HTERT RPE-1 (cell line): ENCODE results near the gene KIF26B.

Experiments used
- in situ Hi-C: fragments of 300-500 bp; cut with MboI; formaldehyde crosslinking; loops from 4 replicates; pipeline ENCODE4 v1.14.3; 2020; ENCODE audit warnings: low sequenced_read_pairs

Gene KIF26B

GRCh38 chr1:245608271-245608670, 453.5 kb downstream of the KIF26B start:
- in situ Hi-C loops = no loop called here

- in situ Hi-C loops = no loop called here
Observed at GRCh38 chr1:245609354-245610150, 454.8 kb downstream of the KIF26B start.

- in situ Hi-C loops = no loop called here
Observed at GRCh38 chr1:245611251-245611650, 456.5 kb downstream of the KIF26B start.

- in situ Hi-C loops = no loop called here
Observed at GRCh38 chr1:245614476-245614875, 459.7 kb downstream of the KIF26B start.

GRCh38 chr1:245615001-245615400, 460.2 kb downstream of the KIF26B start:
- in situ Hi-C loops = no loop called here

- in situ Hi-C loops = no loop called here
Observed at GRCh38 chr1:245621589-245621988, 466.8 kb downstream of the KIF26B start.

GRCh38 chr1:245622332-245623014, 467.7 kb downstream of the KIF26B start:
- in situ Hi-C loops = no loop called here

- in situ Hi-C loops = no loop called here
Observed at GRCh38 chr1:245641384-245641783, 486.6 kb downstream of the KIF26B start.

GRCh38 chr1:245645406-245645805, 490.6 kb downstream of the KIF26B start:
- in situ Hi-C loops = no loop called here

GRCh38 chr1:245645894-245646293, 491.1 kb downstream of the KIF26B start:
- in situ Hi-C loops = no loop called here

- in situ Hi-C loops = no loop called here
Observed at GRCh38 chr1:245648749-245649522, 494.2 kb downstream of the KIF26B start.

- in situ Hi-C loops = no loop called here
Observed at GRCh38 chr1:245649666-245650065, 494.9 kb downstream of the KIF26B start.

GRCh38 chr1:245650441-245650960, 495.7 kb downstream of the KIF26B start:
- in situ Hi-C loops = no loop called here

- in situ Hi-C loops = no loop called here
Observed at GRCh38 chr1:245651093-245651492, 496.3 kb downstream of the KIF26B start.

- in situ Hi-C loops = no loop called here
Observed at GRCh38 chr1:245652116-245652515, 497.3 kb downstream of the KIF26B start.

- in situ Hi-C loops = no loop called here
Observed at GRCh38 chr1:245652660-245653427, 498.1 kb downstream of the KIF26B start.

GRCh38 chr1:245654460-245655050, 499.8 kb downstream of the KIF26B start:
- in situ Hi-C loops = no loop called here

GRCh38 chr1:245656189-245656717, 501.5 kb downstream of the KIF26B start:
- in situ Hi-C loops = no loop called here

- in situ Hi-C loops = no loop called here
Observed at GRCh38 chr1:245657371-245657770, 502.6 kb downstream of the KIF26B start.

GRCh38 chr1:245663373-245663772, 508.6 kb downstream of the KIF26B start:
- in situ Hi-C loops = no loop called here
